PC-9 (cell line): Measurements from ENCODE around the gene F7. TPM values are rescaled to one million over a fixed set of nuclear protein-coding genes. Genes with fewer than 3 reads are reported as not detected.

Experiments
- BruUV-seq: library from RNA; stranded (reverse); fragments of 400-500 nt; replicated peaks from 2 replicates; lab custom pipeline; 2021; lab: Mats Ljungman, UMichigan
- CTCF ChIA-PET: fragments of 300-600 bp; sonication (Branson Sonifier 250); formaldehyde crosslinking; loops from one replicate; lab custom pipeline; 2022; ENCODE audit warnings: antibody characterized with exemption; lab: Charles Lee
- POLR2A ChIA-PET: fragments of 300-600 bp; sonication (Branson Sonifier 250); formaldehyde crosslinking; loops from one replicate; lab custom pipeline; 2022; ENCODE audit warnings: antibody characterized with exemption; ENCODE audit not compliant: unreplicated experiment; lab: Charles Lee
- DNase-seq, 2 experiments: peaks; one replicate each; pipeline versions ENCODE4 v3.0.0 to v3.0.0-alpha.2; 2015 to 2022; ENCODE audit warnings: mixed read lengths in 1 of 2
- H2AFZ ChIP-seq: fragments of 200-600 bp; sonication (generic); 2 replicates; pipeline ENCODE4 v1.8.1; 2017; ENCODE audit warnings: antibody characterized with exemption
- H3F3A ChIP-seq: fragments of 200-600 bp; sonication (generic); 2 replicates; pipeline ENCODE4 v1.8.1; 2017; ENCODE audit warnings: antibody characterized with exemption, mild to moderate bottlenecking, low read depth; ENCODE audit not compliant: insufficient read depth
- H3K27ac ChIP-seq: fragments of 200-600 bp; sonication (generic); 2 replicates; pipeline ENCODE4 v1.6.1; 2016; ENCODE audit warnings: mixed run types
- H3K27me3 ChIP-seq: fragments of 200-600 bp; sonication (generic); 2 replicates; pipeline ENCODE4 v1.6.1; 2016; ENCODE audit warnings: low read depth, mixed run types; ENCODE audit not compliant: insufficient read depth
- H3K36me3 ChIP-seq: fragments of 200-600 bp; sonication (generic); 2 replicates; pipeline ENCODE4 v1.6.1; 2016; ENCODE audit warnings: low read depth, mixed run types
- H3K4me1 ChIP-seq: fragments of 200-600 bp; sonication (generic); replicated peaks from 2 replicates; pipeline ENCODE4 v1.6.1; 2016; ENCODE audit warnings: mixed run types; ENCODE audit not compliant: insufficient read depth
- H3K4me2 ChIP-seq: fragments of 200-600 bp; sonication (generic); 2 replicates; pipeline ENCODE4 v1.6.1; 2017; ENCODE audit warnings: mixed run types
- H3K4me3 ChIP-seq: fragments of 200-600 bp; sonication (generic); 2 replicates; pipeline ENCODE4 v1.6.1; 2016; ENCODE audit warnings: mixed run types
- H3K79me2 ChIP-seq: fragments of 200-600 bp; sonication (generic); 2 replicates; pipeline ENCODE4 v1.6.1; 2017; ENCODE audit warnings: low read depth, mixed run types
- H3K9me2 ChIP-seq: fragments of 200-600 bp; sonication (generic); 2 replicates; pipeline ENCODE4 v1.8.1; 2017; ENCODE audit warnings: mild to moderate bottlenecking; ENCODE audit not compliant: insufficient read depth
- H3K9me3 ChIP-seq: fragments of 200-600 bp; sonication (generic); 2 replicates; pipeline ENCODE4 v1.8.1; 2016; ENCODE audit warnings: low read depth; ENCODE audit not compliant: insufficient read depth
- H4K20me1 ChIP-seq: fragments of 200-600 bp; sonication (generic); 2 replicates; pipeline ENCODE4 v1.8.1; 2017; ENCODE audit not compliant: insufficient read depth
- EZH2 ChIP-seq: fragments of 200-600 bp; sonication (generic); IDR thresholded peaks from 2 replicates; pipeline ENCODE4 v1.8.0; 2017; ENCODE audit warnings: antibody characterized with exemption, low read depth
- intact Hi-C: fragments of 100-400 bp; cut with micrococcal nuclease; formaldehyde crosslinking; loops from one replicate; pipeline ENCODE4 v1.10.0; 2022; ENCODE audit not compliant: unreplicated experiment
- total RNA-seq: library from RNA; stranded (reverse); gene quantifications from 2 replicates; pipeline ENCODE4 v1.2.3, GENCODE V29; 2021
- TF ChIP-seq, protein P1 (sequence below): fragments of 200-600 bp; sonication (generic); conservative IDR thresholded peaks from 2 replicates; pipeline ENCODE4 v1.6.1; 2017; ENCODE audit warnings: mixed run types, antibody characterized with exemption, mild to moderate bottlenecking, moderate library complexity

The F7 gene
- total RNA-seq, 1 experiment from 2014 or later: not detected

DNA sequence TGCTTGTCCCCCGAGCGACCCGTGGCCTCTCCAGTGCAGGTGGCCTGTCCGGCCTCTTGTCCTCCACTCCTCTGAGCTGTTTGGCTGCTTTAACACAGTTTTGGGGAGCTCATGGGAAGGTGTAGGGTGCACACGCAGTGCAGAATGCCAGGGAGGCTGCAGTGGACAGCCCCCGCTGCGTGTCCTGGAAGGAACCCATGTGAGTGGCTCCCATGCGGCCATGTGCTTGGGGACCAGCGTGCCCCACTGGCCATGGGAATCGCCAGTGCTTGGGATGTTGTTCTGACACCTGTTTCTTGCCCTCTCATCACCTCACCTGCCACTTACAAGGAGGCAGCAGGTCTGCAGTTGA, 22.6 kb upstream of the F7 start:
- Histone ChIP-seq H3F3A (peaks cover 4% of the 10 kb centered on the region; the same call in 1 of the 2 replicates), H3K9me3 (no peaks in the 10 kb centered on the region), H3K36me3 (no peaks in the 10 kb centered on the region), H3K27me3 (no peaks in the 10 kb centered on the region), H3K79me2 (no peaks in the 10 kb centered on the region), H4K20me1 (no peaks in the 10 kb centered on the region; the same call in 1 of the 2 replicates), H3K9me2 (no peaks in the 10 kb centered on the region), H3K27ac (no peak overlapping the region), H2AFZ (no peak overlapping the region), H3K4me1 (no peaks in the 10 kb centered on the region), H3K4me3 (no peak overlapping the region), H3K4me2 (no peak overlapping the region)
- ChIA-PET CTCF (no interaction called here), POLR2A (no interaction called here)
- BruUV-seq: no TSS peak
- no peak for DNase-seq
- TF ChIP-seq, protein P1, sequence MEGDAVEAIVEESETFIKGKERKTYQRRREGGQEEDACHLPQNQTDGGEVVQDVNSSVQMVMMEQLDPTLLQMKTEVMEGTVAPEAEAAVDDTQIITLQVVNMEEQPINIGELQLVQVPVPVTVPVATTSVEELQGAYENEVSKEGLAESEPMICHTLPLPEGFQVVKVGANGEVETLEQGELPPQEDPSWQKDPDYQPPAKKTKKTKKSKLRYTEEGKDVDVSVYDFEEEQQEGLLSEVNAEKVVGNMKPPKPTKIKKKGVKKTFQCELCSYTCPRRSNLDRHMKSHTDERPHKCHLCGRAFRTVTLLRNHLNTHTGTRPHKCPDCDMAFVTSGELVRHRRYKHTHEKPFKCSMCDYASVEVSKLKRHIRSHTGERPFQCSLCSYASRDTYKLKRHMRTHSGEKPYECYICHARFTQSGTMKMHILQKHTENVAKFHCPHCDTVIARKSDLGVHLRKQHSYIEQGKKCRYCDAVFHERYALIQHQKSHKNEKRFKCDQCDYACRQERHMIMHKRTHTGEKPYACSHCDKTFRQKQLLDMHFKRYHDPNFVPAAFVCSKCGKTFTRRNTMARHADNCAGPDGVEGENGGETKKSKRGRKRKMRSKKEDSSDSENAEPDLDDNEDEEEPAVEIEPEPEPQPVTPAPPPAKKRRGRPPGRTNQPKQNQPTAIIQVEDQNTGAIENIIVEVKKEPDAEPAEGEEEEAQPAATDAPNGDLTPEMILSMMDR: no peak
- no peak for TF ChIP-seq EZH2
- intact Hi-C loops: no loop called here

DNA sequence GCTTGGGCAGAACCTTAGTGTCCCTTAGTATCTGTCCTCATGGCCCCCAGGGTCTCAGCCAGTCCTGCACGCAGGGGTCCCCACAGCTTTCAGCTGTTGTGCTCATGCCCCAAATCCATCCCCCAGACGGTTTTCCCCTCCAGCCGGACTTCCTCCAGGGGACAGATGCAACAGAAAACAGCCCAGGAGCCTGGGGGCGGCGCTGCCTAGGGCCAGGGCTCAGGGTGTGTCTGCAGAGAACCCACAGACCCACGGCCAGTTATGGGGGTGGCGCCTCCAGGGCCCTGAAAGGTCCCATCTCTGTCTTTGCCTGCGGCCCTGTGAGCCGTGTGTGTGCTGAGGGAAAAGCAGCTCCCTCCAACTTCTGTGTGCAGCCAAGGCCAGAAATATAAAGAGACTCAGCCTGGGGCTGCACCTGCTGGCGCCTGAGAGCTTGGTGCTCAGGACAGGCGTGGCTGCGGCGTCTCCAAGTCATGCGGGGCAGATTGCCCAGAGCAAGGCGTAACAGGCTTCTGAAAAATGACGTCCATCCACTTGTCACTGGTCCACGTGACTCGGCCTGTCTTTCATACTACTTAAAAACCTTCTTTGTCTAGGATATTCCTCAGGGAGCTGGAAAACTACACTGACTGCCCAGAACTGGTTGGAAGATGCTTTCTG, 22.1 kb upstream of the F7 start:
- no peak overlapping the region for H2AFZ ChIP-seq
- no peaks in the 10 kb centered on the region; the same call in 1 of the 2 replicates for H4K20me1 ChIP-seq
- no TSS peak for BruUV-seq
- no peaks in the 10 kb centered on the region for H3K79me2 ChIP-seq
- intact Hi-C loops: no loop called here
- H3K27ac ChIP-seq: no peak overlapping the region
- H3K27me3 ChIP-seq: no peaks in the 10 kb centered on the region
- H3K4me2 ChIP-seq: no peak overlapping the region
- H3K36me3 ChIP-seq: no peaks in the 10 kb centered on the region
- H3K4me3 ChIP-seq: no peak overlapping the region
- TF ChIP-seq EZH2: no peak
- TF ChIP-seq, protein P1: no peak
- ChIA-PET CTCF (no interaction called here), POLR2A (no interaction called here)
- DNase-seq: peak in 1 of 2 experiments; percentile 60
- H3K9me2 ChIP-seq: no peaks in the 10 kb centered on the region
- no peaks in the 10 kb centered on the region for H3K4me1 ChIP-seq
- no peaks in the 10 kb centered on the region for H3K9me3 ChIP-seq
- peaks cover 4% of the 10 kb centered on the region; the same call in 1 of the 2 replicates for H3F3A ChIP-seq

DNA sequence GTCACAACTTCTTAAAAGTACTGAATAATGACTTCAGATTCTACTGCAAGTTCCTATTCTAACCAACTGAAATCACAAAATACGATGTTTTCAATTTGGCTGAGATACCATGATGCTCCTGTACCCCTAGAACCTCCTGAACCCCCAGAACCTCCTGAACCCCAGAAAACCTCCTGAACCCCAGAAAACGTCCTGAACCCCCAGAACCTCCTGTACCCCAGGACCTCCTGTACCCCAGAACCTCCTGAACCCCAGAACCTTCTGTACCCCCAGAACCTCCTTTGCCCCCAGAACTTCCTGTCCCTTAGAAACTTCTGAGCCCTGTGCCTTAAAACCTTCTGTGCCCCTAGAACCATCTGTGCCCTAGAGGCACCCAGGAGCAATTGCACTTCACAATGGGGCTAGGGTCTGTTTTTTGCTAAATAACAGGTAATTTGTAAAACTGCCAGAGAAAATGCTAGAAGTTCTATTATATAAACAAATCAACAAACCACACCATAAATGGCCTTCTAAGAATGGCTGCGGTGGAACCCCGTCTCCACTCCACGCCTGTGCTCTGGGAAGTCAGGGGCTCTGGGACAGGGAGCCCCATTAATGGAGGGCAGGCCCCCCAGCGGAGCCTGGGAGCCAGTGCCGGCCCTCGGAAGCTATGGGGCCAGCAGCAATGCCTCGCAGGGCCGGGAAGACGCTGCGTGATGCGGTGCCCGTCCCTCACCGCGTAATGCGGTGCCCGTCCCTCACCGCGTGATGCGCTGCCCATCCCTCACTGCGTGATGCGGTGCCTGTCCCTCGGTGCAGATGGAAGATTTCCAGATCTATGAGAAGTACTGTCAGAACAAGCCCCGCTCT, 21.3 kb upstream of the F7 start:
- Histone ChIP-seq H3K4me3 (no peak overlapping the region), H3F3A (peaks cover 4% of the 10 kb centered on the region; the same call in 1 of the 2 replicates), H3K9me3 (no peaks in the 10 kb centered on the region), H3K9me2 (no peaks in the 10 kb centered on the region), H4K20me1 (no peaks in the 10 kb centered on the region; the same call in 1 of the 2 replicates), H3K27me3 (no peaks in the 10 kb centered on the region), H2AFZ (no peak overlapping the region), H3K27ac (no peak overlapping the region), H3K36me3 (no peaks in the 10 kb centered on the region), H3K79me2 (no peaks in the 10 kb centered on the region), H3K4me2 (no peak overlapping the region), H3K4me1 (no peaks in the 10 kb centered on the region)
- no peak for TF ChIP-seq EZH2
- TF ChIP-seq, protein P1: peak; percentile 41; the same call in 1 of the 2 replicates
- intact Hi-C loops: no loop called here
- CTCF ChIA-PET: no interaction called here
- POLR2A ChIA-PET: no interaction called here
- BruUV-seq: no TSS peak
- DNase-seq: no peak
